Inflammatory macrophage treated with lipopolysaccharide for 1 hour (primary cell): ENCODE data around the gene CTIF.

Experiments
- DNase-seq, 2 donors: peaks; one replicate each; pipeline ENCODE4 v3.0.0-alpha.2; 2020 to 2022

The CTIF gene

DNA sequence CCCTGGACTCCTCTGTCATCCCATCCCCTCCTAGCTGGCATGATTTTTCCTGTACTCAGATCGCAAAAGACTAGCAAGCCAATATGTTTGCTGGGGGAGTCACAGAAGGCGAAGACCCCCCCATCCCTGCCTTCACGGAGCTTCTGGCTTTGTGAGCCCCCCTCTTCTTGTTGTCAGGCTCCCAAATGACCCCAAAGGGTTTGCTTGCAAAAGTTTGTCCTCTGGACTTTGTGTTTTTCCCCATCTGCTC is 242.0 kb downstream of the CTIF start:
- DNase-seq, result no peak

DNA sequence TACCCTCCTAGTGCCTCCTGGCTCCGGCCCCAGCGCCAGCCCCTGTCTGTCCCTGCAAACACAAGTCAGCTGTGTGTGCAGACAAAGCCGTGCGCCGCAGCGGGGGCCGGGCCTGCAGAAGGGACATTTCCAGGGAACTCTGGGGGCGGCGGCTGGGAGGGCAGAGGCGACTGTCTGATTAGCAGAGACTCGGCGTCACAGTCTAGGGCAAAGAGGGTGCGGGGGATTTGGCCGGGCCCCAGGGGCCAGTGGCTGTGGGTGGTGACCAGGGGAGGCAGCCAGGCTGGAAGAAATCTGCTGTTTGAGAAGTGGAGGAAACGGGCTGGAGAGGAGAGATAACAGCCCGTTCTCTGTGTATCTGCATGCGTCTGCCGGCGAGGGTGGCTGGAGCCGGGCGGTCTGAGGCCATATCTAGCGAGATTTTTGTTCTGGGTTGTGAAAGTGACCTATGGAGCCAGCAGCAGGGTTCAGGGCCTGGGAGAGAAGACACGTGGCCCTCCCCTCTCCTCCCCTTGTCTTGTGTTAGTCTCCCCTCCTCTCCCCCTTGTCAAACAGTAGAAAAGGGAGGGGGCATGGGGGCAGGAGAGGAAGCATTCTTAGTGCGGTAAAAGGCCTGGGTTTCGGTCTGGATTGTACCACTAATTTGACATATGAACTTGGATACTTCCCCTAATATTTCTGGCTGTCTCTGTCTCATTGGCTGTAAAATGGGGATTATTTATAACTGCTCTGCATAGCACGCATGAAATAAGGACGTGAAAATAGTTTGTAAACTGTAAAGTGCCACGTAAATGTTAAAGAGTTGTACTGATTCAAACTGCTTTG is 242.5 kb downstream of the CTIF start:
- peak; percentile 73 to 95 for DNase-seq

DNA sequence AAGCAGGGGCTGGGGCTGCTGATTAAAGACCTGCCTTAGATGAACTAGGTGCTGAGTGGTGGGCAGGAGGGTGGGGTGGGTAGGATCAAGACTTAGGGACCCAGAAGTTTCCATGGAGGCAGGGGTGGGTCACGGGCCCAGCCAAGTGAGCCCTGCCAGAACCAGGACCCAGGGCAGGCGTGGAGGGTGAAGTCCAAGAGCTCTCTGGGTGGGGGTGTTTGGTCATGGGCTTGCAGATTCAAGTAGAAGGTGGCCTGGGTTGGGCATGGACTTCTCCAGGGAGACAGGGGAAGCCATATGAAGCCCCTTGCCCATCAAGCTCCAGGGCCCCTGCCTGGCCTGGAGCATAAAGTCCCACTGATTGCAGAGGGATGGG is 243.1 kb downstream of the CTIF start:
- no peak for DNase-seq

DNA sequence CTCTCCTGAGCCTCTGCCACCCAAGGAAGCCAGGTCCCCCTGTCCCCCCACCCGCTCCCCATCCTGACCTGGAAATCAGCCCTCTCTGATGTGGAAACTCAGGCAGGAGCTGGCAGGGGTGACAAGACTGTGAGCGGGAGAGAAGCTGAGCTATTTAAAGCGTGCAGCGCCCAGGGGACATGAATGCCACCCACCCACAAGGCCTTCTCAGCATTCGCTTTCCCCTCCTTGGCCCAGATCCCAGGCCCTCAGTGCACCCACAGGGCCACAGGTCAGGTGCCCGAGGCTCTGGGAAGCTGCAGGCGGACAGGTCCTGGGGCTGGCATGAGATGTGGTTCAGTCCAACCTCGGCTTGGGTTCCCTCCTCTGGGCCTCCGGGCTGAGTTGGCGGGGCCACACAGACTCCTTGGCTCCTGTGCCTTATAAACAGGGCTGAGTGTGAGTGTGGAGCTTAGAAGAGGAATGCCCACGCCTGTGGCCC is 243.6 kb downstream of the CTIF start:
- peak in 1 of 2 donors; percentile 41 for DNase-seq

DNA sequence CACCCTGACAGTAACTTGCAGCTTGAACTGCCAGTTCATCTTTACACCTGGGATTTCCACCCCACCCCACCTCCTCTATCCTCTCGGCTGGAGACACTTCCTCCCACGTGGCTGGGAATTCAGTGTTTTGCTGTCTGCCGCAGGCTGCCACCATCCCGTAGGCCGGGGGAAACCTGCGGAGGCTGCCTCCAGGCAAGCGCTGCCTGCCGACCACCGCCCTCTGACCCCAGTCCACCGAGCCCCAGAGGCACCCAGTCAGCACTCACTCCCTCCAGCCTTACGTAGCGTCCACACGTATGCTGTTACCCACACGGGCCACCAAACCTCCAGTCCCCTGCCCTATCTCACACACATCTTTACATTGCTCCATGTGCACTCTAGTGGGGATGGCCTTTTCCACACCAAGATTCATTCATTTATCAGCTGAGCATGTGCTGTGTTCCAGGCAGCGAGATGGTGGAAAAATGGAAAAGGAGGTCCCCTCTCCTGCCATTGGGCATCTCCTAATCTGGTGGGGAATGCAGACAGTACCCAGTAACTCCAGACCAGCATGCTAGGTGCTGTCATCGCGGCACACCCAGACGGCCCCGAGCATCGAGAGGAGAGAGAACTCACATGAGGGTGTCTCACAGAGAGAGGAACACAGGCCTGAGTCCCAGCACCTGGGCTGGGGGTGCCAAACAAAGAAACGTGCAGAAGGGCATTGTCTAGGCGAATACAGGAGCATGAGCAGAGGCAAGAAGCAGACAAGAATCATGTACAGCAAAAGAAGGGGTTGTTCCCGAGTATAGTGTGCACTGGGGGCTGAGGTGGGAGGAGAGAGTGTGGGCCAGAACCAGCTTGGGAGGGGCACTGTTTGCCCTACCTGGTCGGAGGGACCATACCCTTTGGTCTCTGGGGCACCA is 245.0 kb downstream of the CTIF start:
- no peak for DNase-seq

DNA sequence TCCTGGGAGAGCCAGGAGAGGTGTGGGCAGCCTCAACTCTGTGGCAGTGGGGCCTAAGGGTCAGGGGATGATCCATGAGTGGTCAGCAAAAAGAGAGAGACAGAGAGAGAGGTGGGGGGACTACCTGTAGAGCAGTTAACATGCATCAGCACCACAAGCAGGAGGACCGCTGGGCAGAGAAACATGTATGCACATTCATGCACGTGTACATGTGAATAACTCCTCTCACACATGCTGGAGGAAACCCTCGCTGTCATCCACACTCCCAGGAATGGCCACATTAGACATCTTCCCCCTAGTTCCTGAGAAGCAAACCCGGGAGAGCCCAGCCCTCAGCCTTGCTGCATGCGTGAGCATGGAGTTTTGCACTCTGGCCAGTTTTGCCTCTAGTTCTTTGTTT is 245.8 kb downstream of the CTIF start:
- DNase-seq, result no peak

DNA sequence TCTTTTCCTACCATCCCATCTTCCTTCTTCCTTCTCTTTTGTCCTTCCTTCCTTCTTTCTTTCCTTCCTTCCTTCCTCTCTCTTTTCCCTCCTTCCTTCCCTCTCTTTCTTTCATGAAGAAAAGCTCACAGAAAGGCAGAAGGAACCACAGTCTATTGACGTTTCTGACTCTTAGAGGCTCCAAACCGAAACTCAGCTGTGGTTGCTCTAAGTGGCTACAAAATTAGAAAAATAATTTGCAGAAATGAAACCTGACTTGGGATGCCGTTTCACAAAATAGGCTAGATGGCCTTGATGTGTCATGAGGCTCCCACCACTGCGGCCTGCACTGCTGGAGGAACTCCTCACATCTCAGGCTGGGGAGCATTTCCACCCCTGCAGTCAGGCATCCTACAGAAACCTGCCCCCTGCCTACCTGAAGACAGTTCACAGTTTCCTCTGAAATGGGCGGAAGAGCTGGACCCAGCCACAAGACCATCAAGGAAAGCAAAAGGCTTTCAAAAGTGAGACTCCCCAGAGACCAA is 246.3 kb downstream of the CTIF start:
- peak; percentile 89 to 92 for DNase-seq

DNA sequence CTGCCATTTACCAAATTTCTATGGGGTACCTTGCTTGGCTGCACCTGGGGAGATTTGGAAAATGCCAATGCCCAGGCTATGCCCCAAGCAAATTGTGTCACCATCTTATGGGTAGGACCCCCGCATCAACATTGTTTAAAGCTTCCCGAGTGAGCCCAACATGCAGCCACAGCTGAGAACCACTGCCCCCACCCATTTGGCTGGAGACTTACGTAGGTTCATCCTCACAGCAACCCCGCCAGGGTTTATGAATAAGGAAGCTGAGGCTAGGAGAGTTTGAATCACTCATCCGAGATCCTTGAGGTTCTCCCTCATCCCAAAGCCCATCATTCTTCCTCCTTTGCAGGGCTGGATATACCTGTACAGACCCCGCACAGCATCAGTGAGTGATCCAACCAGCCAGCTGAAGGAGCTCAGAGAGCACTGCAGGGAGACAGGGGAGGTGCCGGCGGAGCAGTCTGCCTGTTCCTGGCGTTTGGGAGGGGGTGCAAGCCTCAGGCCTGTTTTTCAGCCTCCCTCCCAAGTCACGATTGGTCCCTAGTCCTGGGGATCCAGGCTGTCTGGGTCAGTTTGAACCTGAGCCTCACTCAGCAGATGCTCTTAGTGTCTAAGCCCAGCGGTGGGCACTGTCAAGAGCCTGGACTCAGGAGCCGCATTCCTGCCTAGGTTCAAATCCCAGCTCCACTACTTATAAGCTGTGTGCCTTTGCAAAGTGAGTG is 247.1 kb downstream of the CTIF start:
- DNase-seq, result no peak

DNA sequence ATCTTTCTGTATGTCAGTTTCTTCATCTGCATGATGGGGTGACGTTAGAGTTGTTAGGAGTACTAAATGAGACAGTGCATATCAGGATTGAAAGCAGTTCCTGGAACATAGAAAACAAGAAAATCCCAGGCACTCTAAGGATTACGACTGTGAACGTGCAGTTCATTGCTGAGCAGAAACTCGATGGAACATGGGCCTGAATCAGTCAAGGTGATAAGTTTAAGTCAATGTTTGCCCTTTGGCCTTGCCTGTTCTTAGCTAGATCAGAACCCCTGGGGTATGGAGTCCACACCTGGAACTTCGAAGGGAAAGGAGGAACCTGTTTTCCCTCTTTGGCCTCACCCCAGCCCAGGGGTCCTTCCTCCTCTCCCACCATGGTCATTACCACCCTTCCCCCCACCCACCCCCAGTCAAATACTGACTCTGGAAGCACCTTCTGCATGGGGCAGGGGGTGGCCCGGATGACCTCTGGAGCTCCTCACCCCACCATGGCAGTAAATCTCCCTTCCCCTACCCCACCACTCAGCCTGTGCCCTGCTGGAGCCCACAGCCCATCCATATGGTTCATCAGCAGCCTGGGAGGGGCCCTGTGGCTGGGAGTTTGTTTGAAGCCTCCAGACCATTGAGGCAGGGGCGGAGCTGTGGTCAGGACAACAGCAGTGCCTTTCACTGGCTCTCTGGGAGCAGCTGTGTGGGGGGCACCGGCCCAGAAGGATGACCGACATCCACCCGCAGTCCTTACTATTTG is 247.8 kb downstream of the CTIF start:
- DNase-seq, result no peak

DNA sequence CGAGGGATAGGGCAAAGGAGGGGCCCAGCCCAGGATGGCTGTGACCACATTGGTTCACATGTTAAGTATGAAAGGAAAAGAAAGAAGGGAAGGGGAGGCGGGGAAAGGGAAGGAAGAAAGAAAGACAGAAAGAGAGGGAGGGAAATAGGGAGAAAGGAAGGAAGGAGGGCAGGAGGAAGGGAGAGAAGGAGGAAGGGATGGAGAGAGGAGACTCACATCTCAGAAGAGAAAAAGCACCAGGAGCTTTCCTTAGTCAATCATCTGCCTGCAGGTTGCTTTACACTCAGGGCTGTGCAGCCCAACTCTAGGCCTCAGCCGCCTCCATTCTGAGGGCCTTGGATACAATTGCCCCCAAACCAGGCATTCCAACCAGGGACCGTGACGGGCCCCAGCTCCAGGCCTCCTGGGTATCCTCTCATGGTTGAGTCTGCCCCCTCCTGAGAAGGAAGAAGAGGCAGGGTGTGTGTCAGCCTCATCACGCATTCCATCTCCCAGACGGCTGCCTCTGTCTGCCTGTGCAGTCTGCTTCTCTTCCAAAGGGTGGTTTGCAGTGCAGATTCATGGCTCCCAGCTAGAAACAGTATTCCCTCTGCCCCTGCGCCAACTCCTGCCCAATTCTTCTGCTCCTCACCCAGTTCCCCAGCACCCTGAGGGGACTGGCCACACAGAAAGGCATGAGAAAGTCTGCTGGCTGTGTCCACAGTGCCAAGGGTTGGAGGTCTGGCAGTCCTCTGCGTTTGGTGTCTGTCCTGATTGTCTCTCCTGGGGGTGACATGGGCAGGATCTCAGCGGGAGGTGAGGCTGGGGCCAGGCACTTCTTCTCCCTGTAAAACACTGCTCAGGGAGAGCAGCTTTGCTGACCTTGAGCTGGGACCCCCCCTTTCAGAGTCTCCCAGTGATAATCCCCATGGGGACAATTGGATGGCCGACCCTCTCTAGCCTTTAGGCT is 248.6 kb downstream of the CTIF start:
- DNase-seq, result no peak

DNA sequence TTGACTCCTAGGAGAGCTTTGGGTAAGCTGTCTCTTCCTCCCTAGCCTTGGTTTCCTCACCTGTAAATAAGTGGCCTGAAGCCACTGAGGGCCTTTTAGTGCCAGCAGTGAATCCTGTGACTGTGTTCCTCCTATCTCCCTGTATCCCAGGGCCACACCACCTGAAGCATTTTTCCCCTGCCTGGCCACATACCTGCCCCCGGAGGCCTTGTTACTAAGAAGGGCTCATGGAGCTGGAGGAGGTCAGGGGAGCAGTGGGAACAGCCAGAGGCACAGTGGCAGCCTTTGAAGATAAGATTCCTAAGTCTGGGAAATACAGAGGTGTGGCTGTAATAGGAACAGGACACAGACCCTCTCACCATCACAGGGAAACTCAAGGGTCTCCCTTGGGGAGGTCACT is 249.5 kb downstream of the CTIF start:
- DNase-seq, result no peak

DNA sequence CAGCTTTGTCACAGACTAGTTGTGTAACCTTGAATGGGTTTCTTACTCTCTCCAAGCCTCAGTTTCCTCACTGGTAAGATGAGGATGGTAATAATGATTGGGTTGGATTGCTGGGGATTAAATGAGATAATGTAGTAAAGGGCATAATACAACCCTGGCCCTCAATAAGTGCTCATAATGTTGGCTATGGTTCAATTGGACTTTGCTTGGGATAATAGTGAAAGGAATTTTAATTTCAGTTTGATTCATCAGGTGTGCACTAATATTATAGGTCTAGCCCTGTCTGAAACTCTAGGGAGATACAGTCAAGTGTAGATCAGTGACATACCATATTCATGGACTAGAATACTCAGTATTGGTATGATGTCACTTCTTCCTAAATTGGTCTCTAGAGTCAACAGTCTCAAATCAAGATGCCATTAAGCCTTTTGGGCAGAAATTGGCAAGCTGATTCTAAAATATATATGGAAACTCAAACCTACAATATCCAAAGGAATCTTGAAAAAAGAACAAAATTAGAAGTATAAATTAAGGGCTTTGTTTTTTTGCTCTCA is 250.5 kb downstream of the CTIF start:
- no peak for DNase-seq

DNA sequence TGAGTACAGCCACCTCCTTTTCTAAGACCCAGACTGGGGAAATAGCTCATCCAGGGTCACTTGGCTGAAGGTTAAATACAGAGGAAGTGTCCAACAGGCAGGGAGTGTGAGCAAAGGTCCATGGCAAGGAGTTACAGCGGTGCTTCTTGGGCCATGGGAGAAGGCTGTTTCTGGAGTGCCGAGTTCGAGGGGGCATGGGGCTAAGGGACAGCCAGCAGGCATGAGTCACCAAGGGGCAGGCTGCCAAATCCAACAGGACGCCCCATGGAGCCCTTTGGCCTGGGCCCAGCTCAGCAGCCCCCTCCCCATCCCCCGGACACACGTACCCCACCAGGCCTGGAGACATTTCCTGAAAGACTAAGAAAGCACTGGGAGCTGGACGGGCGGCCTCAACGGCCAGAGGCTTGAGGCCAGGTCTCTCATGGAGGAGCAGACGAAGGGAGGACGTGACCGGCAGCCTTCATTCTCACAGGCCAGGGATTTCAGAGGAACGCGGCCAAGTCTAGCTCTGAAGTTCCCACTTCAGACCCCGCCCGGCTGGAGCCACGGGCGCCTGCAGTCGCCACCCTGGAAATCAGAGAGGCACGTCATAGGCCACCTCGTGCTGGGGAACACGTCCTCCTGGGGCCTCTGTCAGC is 251.5 kb downstream of the CTIF start:
- peak; percentile 23 to 51 for DNase-seq

DNA sequence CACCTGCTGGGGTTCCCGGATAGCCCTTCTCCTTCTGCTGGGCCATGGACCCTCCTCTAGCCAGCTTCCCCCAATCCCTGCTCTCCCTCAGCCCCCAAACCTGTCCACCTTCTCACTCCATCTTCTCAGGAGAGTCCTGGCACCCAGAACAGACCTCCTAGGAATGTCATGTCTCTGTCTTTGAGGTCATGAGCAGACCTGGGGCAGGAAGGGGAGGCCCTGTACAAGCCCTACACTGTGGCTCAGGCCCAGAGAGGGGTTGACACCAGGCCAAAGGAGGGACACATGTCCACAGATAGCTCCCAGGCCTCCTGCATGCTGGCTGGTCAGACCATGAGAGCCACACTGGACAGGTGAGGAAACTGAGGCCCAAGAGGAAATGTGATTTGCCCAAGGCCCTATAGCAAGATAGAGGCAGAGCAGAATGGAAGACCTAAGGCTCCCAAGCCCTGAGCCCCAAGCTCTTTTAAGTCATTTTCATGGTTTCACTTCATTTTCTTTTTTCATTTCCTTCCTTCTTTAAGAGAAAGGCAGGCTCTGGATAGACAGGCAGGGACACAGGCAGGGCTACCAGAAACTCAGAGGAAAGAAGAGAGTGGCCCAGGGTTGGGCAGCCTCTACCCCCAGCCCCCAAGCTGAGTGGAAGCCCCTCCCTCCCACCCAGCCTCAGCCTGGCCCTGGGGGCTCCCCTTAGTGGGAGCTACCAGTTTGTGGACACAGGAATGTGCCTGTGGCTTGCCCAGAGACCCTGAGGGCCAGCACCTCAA is 252.2 kb downstream of the CTIF start:
- peak in 1 of 2 donors; percentile 40 for DNase-seq

DNA sequence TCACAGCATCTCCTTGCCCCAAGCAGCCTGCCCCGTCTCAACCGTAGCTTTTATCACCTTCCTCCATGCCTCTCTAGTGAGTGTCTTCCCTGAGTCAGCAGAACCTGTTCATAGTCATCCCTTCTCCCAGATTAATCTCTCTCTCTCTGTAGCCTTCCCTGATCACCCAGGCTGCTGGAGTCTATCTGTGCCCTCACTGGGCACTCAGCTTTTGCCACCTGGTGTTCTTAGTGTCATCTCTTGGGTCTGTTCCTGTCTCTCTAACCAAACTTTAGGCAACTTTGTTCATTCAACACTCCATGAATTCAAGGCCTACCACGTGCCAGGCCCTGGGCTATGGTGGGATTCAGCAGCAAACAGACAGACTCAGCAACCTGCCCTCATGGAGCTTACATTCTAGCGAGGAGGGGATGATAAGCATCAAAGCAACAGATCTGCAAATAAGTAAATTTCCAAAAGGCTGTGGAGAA is 252.8 kb downstream of the CTIF start:
- no peak for DNase-seq

DNA sequence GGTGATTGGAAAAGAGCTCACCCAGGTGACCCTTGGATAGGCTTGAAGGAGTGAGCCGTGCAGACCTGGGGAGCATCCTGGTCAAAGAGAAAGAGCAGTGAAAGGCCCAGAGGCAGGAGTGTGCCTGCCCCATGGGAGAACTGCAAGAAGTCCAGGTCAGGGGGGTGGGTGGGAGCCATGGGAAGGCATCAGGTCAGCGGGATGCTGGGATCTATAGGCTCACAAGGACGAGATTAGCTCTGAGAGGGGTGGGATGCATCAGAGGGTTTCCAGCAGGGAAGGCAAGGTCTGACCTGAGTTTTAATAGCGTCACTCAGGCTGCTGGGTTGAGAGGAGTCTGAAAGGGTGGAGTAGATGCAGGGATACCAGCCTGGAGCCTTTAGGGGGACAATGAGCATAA is 253.3 kb downstream of the CTIF start:
- no peak for DNase-seq

DNA sequence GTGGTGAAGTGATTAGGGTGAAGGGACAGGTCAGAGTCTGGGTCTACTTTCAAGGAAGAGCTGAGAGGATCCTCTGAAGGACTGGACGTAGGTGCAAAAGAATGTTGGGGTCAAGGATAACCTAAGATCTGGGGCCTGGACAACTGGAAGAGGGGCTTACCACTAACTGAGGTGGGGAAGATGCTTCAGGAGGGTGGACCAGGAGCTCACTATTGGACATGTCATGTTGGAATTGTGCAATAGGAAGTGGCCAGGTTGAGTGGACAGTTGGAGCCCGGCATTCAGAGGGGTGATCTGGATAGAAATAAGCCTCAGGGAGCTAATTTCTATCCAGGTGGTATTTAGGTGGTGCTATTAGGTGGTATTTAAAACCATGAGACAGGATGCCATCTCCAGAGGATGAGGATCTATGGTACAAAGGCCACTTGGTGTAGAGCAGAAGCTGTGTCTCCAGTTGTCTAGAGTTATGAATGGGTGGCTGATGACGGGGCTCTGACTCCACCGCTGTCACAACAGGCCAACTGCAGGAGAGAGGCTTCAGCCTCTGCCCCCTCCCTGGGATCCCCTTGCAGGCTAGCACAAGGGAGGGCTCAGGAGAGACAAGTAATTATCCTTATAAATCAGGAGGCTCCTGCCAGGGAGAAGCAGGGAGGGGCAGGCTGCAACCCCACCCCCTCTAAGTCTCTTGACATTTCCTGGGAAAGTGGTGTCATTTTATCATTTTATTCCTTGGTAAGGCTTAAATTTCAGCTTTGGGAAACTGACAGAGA is 254.0 kb downstream of the CTIF start:
- DNase-seq, result no peak

DNA sequence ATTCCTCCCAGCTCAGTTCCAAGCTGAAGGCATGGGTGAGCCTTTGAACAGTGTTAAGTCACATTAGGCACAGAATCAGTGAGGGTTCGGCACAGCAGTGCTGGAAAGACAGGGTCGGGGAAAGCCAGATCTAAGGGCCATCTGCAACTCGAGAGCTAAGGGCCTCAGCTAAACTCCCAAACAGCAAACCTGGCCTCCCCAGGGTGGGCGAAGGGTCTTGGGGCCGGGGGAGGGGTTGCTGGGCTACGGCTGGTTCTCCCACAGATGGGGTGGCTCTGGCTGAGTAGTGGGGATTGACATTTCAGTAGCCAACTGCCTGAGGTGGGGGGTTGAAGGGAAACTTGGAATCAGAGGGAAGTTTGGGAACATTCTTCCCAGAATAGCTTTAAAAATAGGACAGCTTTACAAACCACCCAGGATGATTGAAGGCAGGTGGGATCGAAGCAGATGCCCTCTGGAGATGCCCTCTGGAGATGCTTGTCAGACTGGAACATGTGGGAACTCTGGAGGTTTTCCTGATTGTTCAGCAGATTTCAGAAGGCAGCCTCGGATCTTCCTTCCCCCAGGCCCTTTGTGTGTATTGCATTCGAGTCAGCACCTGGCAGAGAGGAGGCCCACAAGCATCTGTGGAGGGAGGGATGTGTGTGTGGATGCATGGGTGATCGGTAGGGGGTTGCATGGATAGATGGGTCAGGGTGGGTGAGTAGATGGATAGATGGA is 255.6 kb downstream of the CTIF start:
- DNase-seq, result no peak
